ENCODE data around the gene TRIM32. TPM values are rescaled to one million over a fixed set of nuclear protein-coding genes. Genes with fewer than 3 reads are reported as not detected.

Gene TRIM32
- total and polyA plus RNA-seq, 2 of the 13 experiments (the other 11 are each of a cell fraction or from before 2014, with no cell fraction given): 6.5 to 7.7 TPM

GRCh38 chr9:116706310-116707290 is 19.5 kb downstream of the TRIM32 start (continued):
- TF ChIP-seq ZFP90 (CRISPR knock-in tag; IDR thresholded peaks at IDR 0.05; ENCODE audit: borderline replicate concordance) (no peak), ZNF20 (CRISPR knock-in tag; IDR thresholded peaks at IDR 0.05) (no peak), KLF12 (CRISPR knock-in tag; IDR thresholded peaks at IDR 0.05; ENCODE audit: borderline replicate concordance) (no peak), FOXA3 (CRISPR knock-in tag; IDR thresholded peaks at IDR 0.05) (no peak), ZNF761 (CRISPR knock-in tag; conservative IDR thresholded peaks at IDR 0.05) (no peak)

GRCh38 chr9:116712781-116713180 is 25.7 kb downstream of the TRIM32 start:
- no peak for DNase-seq (ENCODE audit: low spot score)
- Histone ChIP-seq H3K4me1 (ENCODE audit: insufficient read depth, low read length) (no peaks in the 10 kb centered on the region), H3K9ac (ENCODE audit: insufficient read depth, low read depth, low read length) (no peak overlapping the region), H3K4me2 (ENCODE audit: low read depth, low read length) (no peak overlapping the region), H3K79me2 (ENCODE audit: insufficient read depth, low read length) (no peaks in the 10 kb centered on the region), H3K36me3 (replicated peaks in 1 of 2; ENCODE audit: control insufficient read depth in 1 of 2, insufficient read depth in 2 of 2, low read length in 2 of 2) (no peaks in the 10 kb centered on the region), H3K27ac (ENCODE audit: extremely low read length, insufficient read depth, low read length) (no peak overlapping the region), H4K20me1 (ENCODE audit: insufficient read depth, low read length) (no peaks in the 10 kb centered on the region), H3K27me3 (ENCODE audit: control insufficient read depth in 1 of 2, insufficient read depth in 2 of 2, low read length in 2 of 2) (no peaks in the 10 kb centered on the region), H3K4me3 (replicated peaks in 1 of 3; ENCODE audit: insufficient read depth in 1 of 3, low read depth in 2 of 3, low read length in 3 of 3) (no peak overlapping the region), H2AFZ (ENCODE audit: low read length) (no peak overlapping the region), H3K9me3 (ENCODE audit: low read length) (no peaks in the 10 kb centered on the region)
- intact Hi-C loops (cut with micrococcal nuclease; ENCODE audit: unreplicated experiment): no loop called here
- ChIA-PET POLR2A (no interaction called here), CTCF (ENCODE audit: low intra/inter-chr PET ratio, low total read pairs) (no interaction called here)
- TF ChIP-seq ELF1 (CRISPR knock-in tag; IDR thresholded peaks at IDR 0.05): no peak
- WGBS (ENCODE audit: low lambda C conversion rate): 59% methylated on average over 3 of the region's 3 CpGs
- in situ Hi-C loops (cut with HindIII; ENCODE audit: extremely low pct_ligation_motif_present, low pct_unique_long_range_greater_than_20kb): no loop called here
- ATAC-seq: no peak
- FAIRE-seq: no peak
- BruUV-seq (replicated peaks): no TSS peak

GRCh38 chr9:116713271-116713670 is 26.2 kb downstream of the TRIM32 start:
- WGBS (ENCODE audit: low lambda C conversion rate): 68% methylated on average over 4 of the region's 4 CpGs
- H3K79me2 ChIP-seq (ENCODE audit: insufficient read depth, low read length): no peaks in the 10 kb centered on the region
- H3K9me3 ChIP-seq (ENCODE audit: low read length): no peaks in the 10 kb centered on the region
- ATAC-seq (no peak), FAIRE-seq (no peak), DNase-seq (ENCODE audit: low spot score) (no peak)
- intact Hi-C loops (cut with micrococcal nuclease; ENCODE audit: unreplicated experiment) (no loop called here), in situ Hi-C loops (cut with HindIII; ENCODE audit: extremely low pct_ligation_motif_present, low pct_unique_long_range_greater_than_20kb) (no loop called here)
- BruUV-seq (replicated peaks): no TSS peak
- no peak overlapping the region for H3K9ac ChIP-seq (ENCODE audit: insufficient read depth, low read depth, low read length)
- no peak overlapping the region for H3K4me2 ChIP-seq (ENCODE audit: low read depth, low read length)
- TF ChIP-seq ZNF274 (CRISPR knock-in tag; IDR thresholded peaks at IDR 0.05) (no peak), SKIL (CRISPR knock-in tag; IDR thresholded peaks at IDR 0.05; ENCODE audit: borderline replicate concordance) (no peak), MTERF4 (CRISPR knock-in tag; IDR thresholded peaks at IDR 0.05) (no peak), TCF12 (IDR thresholded peaks at IDR 0.05) (no peak), TCF12 (CRISPR knock-in tag; IDR thresholded peaks at IDR 0.05) (no peak)
- H2AFZ ChIP-seq (ENCODE audit: low read length): no peak overlapping the region
- H3K4me1 ChIP-seq (ENCODE audit: insufficient read depth, low read length): no peaks in the 10 kb centered on the region
- no peak overlapping the region for H3K4me3 ChIP-seq (replicated peaks in 1 of 3; ENCODE audit: insufficient read depth in 1 of 3, low read depth in 2 of 3, low read length in 3 of 3)
- no peak overlapping the region for H3K27ac ChIP-seq (ENCODE audit: extremely low read length, insufficient read depth, low read length)
- POLR2A ChIA-PET: no interaction called here
- CTCF ChIA-PET (ENCODE audit: low intra/inter-chr PET ratio, low total read pairs): no interaction called here
- H3K27me3 ChIP-seq (ENCODE audit: control insufficient read depth in 1 of 2, insufficient read depth in 2 of 2, low read length in 2 of 2): no peaks in the 10 kb centered on the region
- no peaks in the 10 kb centered on the region for H3K36me3 ChIP-seq (replicated peaks in 1 of 2; ENCODE audit: control insufficient read depth in 1 of 2, insufficient read depth in 2 of 2, low read length in 2 of 2)
- no peaks in the 10 kb centered on the region for H4K20me1 ChIP-seq (ENCODE audit: insufficient read depth, low read length)
